DND-41 (cell line): ENCODE data around the gene SUPT3H.

Source experiments
- CTCF ChIP-seq: IDR thresholded peaks from 2 replicates; pipeline ENCODE4 v1.5.1; 2012; ENCODE audit warnings: borderline replicate concordance, low read length, moderate library complexity, mild to moderate bottlenecking; ENCODE audit not compliant: poor library complexity, severe bottlenecking; ENCODE audit errors: extremely low read depth
- EZH2 ChIP-seq: IDR thresholded peaks from 3 replicates; pipeline ENCODE4 v1.6.1; 2012; ENCODE audit warnings: borderline replicate concordance, low read depth, mild to moderate bottlenecking, moderate library complexity, low read length, inconsistent platforms; ENCODE audit not compliant: severe bottlenecking

- no peak for TF ChIP-seq CTCF
- no peak for TF ChIP-seq EZH2
These were observed 74.9 kb downstream of the SUPT3H start for GRCh38 chr6:45302832-45303231.
